Activated CD4-positive, alpha-beta T cell treated with anti-CD3 and anti-CD28 coated beads for 24 hours (primary cell): ENCODE measurements around the gene TOMM20.
A peak's percentile ranks its signal among the peaks of the same experiment; 100 is the strongest.
"Not testable (repeated sequence)": the region's sequence is repeated elsewhere in the genome, so short reads cannot be mapped to it uniquely, and the experiment has no call there.

Experiments
- DNase-seq, 2 donors: peaks; one replicate each; pipeline ENCODE4 v3.0.0-alpha.2; 2020; ENCODE audit warnings: low read depth in 2 of 2

TOMM20 gene

GRCh38 chr1:235102259-235102582 lies 26.4 kb downstream of the TOMM20 start:
- DNase-seq, result no peak

DNA sequence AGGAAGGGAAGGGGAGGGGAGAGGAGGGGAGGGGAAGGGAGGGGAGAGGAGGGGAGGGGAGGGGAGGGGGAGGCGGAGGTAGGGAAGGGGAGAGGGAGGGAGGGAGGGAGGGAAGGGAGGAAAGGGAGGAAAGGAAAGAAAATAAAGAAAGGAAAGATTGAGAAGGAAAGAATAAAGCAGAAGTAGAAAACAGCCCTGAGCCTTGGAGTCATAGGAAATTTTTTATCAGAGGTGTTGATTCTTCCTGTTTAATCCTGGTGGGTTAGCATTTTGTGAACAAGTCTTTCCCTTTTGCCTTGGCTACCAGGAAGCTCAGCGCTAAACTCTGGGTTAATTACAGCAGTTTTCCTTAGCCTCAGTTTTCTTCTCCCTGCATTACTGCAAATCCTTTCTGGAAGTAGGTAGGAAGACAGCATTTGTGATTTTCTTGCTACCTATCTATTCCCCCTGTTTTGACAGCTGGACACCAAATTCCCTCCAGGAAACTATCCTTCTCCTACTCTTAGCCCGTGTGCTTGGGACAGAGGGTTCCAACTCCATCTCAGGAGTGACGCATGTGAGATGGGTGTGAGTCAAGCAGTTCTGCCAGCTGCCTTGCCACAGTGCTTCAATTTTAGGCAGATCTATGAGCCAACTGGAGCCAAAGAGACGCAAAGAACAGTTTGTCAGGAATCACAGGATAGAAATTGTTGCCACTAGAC lies 26.9 kb downstream of the TOMM20 start:
- no peak for DNase-seq

GRCh38 chr1:235100194-235100772 lies 28.4 kb downstream of the TOMM20 start:
- DNase-seq, result no peak

- DNase-seq, result no peak
Observed at GRCh38 chr1:235098991-235099390, 29.6 kb downstream of the TOMM20 start.

- DNase-seq, result no peak
Observed at GRCh38 chr1:235098547-235098946, 30.1 kb downstream of the TOMM20 start.

DNA sequence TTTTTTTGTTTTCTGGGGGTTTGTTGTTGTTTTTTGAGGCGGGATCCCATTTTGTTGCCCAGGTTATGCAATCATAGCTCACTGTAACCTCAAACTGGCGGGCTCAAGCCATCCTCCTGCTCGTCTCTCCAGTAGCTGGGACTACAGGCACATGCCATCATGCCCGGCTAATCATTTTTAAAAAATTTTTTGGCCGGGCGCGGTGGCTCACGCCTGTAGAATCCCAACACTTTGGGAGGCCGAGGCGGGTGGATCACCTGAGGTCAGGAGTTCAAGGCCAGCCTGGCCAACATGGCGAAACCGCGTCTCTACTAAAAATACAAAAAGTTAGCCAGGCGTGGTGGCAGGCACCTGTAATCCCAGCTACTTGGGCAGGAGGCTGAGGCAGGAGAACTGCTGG lies 31.1 kb downstream of the TOMM20 start:
- DNase-seq, result not testable (repeated sequence)

DNA sequence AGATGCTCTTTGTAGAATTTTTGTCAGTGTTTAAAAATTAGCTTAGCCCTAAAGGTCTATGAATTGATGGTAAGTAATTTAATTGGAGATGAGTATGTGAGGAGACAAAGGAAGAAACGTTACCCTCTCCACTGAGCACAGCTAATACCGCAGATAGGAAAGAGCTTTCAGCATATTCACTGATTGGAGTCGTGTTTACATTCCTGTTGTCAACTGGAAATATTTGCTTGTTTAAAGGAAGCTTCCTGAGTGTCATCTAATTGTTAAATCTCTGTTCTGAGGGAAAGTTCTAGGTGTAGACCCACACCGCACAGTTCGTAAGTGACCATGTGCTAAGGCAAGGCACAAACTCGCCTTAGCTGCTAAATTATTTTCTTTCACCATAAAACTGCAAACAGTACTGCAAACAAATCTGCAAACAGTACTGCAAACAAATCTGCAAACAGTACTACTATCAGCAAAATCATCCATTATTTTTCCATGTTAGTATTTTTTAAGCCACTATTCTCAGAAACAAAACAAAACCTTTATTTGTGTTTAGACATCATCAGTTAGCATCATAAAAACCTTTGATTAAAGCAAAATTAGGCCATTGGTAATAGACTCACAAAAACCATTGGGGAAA lies 32.6 kb downstream of the TOMM20 start:
- DNase-seq, result no peak

GRCh38 chr1:235093696-235094592 lies 34.7 kb downstream of the TOMM20 start:
- DNase-seq, result peak; percentile 76 to 78

DNA sequence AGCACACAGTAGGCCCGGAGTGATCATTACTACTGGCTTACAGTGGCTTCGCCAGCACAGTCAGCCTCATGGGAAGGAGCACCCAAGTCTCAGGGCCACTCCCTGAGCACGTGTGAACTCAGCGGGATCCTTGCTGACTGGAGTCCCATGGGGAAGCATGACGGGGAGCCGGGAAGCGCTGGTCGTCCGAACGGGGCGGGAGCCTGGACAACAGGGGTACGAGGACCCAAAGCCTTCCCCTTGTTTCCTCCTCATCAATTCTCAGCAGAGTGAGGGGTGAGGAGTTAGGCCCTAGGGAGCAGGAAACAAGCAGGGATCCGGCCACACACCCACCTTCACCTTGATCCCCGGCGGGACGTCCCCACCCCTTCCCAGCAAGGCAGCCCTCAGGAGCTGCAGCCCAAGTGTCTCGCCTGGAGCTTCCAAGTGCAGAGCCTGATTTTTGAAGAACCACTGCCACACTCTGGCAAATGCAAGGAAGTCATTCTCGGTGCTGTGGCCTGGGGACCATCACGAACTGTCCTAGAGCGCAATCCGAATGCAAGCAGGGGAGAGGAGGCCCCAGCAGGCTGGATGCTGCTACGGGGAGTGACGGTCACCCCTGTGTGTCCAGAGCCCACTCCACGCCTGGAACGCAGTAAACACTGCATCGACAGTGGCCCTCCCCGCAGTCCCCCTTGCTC lies 35.5 kb downstream of the TOMM20 start:
- DNase-seq, result no peak

DNA sequence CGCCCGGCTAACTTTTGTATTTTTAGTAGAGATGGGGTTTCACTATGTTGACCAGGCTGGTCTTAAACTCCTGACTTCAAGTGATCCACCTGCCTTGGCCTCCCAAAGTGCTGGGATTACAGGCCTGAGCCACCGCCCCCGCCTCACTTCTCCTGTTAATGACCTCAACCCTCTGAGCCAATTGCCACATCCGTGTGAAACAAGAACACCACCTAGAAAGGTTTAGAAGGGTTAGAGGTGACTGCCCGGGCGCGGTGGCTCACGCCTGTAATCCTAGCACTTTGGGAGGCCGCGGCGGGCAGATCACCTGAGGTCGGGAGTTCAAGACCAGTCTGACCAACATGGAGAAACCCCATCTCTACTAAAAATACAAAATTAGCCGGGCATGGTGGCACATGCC lies 36.2 kb downstream of the TOMM20 start:
- not testable (repeated sequence) for DNase-seq

- DNase-seq, result not testable (repeated sequence)
Observed at GRCh38 chr1:235092045-235092406, 36.6 kb downstream of the TOMM20 start.

DNA sequence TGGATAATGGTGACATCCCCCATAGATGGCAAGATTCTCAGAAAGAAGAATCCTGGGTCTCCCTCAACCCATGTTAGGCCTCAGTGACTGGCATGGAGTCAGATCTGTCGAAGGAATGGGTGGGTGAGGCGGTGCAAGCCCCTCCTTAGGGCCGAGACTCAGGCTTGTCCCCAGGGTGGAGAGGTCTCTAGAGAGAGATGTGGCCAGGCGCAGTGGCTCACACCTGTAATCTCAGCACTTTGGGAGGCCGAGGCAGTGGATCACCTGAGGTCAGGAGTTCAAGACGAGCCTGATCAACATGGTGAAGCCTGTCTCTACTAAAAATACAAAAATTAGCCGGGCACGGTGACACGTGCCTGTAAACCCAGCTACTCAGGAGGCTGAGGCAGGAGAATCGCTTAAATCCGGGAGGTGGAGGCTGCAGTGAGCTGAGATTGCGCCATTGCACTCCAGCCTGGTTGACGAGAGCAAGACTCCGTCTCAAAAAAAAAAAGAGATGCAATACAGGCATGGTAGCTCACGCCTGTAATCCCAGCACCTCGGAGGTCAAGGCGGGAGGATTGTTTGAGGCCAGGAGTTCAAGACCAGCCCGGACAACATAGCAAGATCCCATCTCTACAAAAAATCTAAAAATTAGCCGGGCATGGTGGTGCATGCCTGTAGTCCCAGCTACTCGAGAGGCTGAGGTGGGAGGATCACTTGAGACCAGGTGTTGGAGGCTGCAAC lies 37.2 kb downstream of the TOMM20 start:
- not testable (repeated sequence) for DNase-seq

GRCh38 chr1:235090406-235091069 lies 38.1 kb downstream of the TOMM20 start:
- DNase-seq, result no peak

GRCh38 chr1:235088907-235089306 lies 39.7 kb downstream of the TOMM20 start:
- no peak for DNase-seq

GRCh38 chr1:235088430-235088829 lies 40.2 kb downstream of the TOMM20 start:
- DNase-seq, result no peak

DNA sequence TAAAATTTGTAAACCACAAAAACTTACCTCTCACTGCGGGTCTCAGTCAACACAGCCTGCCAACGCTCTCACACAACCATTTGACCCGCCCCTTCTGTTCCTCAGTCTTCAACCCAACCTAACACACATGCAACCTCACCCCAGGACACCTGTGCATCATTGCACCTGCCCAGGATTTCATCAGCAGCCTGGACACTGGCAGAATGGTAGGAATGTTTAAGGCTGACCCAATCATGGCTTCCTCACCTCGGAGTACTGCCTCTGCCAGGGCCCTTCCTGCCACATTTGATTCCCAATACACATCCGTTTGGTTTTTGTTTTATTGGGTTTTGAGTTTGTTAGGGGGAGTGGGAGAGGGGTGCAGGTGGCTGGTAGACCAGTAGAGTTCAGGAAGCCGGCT lies 40.7 kb downstream of the TOMM20 start:
- no peak for DNase-seq

- not testable (repeated sequence) for DNase-seq
Observed at GRCh38 chr1:235085411-235086117, 43.1 kb downstream of the TOMM20 start.

DNA sequence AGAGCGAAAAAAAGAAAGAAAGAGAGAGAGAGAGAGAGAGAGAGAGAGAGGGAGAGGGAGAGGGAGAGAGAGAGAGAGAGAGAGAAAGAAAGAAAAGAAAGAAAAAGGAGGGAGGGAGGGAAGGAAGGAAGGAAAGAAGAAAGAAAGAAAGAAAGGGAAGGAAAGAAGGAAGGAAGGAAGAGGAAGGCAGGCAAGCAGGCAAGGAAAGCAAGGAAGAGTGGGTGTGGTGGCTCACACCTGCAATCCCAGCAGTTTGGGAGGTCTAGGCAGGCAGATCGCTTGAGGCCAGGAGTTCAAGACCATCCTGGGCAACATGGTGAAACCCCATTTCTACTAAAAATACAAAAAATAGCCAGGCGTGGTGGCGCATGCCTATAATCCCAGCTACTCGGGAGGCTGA lies 47.8 kb downstream of the TOMM20 start:
- not testable (repeated sequence) for DNase-seq

DNA sequence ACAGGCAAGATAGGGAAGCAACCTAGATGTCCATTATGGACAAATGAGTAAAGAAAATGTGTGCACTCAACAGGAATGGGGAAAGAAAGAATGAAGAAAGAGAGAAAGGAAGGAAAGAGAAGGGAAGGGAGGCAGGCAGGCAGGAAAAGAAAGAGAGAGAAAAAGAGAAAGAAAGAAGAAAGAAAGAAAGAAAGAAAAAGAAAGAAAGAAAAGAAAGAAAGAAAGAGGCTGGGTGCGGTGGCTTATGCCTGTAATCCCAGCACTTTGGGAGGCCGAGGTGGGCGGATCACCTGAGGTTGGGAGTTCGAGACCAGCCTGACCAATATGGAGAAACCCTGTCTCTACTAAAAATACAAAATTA lies 48.4 kb downstream of the TOMM20 start:
- DNase-seq, result not testable (repeated sequence)
